Activated CD8-positive, alpha-beta memory T cell treated with anti-CD3 and anti-CD28 coated beads for 1 hour (primary cell): ENCODE measurements around the gene TRRAP.
"Not testable (repeated sequence)": the region's sequence is repeated elsewhere in the genome, so short reads cannot be mapped to it uniquely, and the experiment has no call there.

Source experiments
- DNase-seq, 2 donors: peaks; one replicate each; pipeline ENCODE4 v3.0.0-alpha.2; 2020; ENCODE audit warnings: low read depth in 1 of 2; ENCODE audit errors: extremely low read depth in 1 of 2

Gene TRRAP

DNA sequence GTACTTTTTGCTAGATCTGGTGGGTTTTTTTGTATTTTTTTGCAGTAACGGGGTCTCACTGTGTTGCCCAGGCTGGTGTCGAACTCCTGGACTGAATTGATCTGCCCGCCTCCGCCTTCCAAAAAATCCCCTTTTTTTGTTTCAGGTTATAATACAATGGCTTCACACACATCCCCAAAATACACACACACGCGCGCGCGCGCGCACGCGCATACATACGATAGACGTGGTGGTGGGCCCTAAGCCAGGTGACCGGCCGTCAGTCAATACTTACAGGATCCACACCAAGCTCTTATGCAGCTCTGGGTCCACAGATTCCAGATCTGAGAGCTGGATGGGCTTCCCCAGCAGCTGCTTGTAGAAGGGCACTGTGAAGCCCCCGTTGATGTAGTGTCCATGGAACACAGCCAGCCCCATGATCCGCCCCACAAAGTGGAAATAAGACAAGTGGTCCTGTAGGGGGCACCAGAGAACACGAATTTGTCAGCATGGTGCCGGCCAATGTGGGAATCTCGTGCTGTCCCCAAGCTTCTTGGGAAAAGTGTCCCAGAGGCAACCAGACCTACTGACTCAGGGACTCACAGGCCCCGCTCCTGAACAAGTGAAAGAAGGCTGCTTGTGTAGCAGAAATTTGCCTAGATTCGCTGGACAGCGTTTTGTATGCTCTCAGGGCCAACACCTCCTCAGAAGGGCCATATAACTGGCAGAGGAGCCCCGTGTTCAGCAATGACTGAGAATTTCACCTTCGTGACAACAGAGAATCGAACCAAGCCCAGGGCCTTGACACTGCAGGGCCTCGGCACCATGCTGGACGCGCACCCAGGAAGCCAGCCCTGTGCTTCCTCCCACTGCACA is 162.0 kb downstream of the TRRAP start:
- DNase-seq: peak; percentile 15 to 25

DNA sequence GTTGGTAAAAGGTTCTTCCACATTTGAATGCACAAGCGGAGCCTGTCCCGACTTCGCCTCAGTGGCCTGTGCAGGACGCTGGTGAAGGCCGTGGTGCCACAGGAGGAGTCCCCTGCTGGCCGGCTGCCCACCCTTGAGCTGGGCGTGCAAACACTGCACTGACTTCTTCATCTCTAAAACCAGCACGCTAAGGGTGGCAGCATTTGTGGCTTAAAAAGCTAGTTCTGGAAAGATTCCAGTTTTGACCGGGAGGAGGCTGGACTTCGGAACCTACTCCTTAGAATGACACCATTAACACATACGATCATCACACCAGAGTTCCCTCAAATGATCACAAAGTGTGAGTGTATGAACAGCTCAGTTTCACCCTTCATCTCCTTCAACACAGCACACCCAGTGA is 163.2 kb downstream of the TRRAP start:
- no peak for DNase-seq

DNA sequence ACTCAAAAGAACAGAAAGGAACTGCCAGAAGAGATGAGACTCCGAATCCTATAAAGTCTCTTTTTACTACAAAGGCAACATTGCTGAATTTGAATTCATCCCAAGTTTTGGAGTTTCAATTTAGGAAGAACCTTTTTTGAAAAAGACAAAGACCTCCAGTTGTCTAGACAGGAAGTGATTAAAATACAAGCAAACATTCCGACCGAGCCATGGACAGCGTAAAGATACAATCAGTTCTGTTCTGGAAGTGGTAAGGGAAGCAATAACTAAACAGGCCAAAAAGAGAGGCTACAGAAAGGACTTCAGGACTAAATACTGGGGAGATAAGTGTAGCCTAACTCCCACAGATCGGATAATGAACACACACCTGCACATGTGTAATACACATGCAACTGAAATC is 164.6 kb downstream of the TRRAP start:
- no peak for DNase-seq

DNA sequence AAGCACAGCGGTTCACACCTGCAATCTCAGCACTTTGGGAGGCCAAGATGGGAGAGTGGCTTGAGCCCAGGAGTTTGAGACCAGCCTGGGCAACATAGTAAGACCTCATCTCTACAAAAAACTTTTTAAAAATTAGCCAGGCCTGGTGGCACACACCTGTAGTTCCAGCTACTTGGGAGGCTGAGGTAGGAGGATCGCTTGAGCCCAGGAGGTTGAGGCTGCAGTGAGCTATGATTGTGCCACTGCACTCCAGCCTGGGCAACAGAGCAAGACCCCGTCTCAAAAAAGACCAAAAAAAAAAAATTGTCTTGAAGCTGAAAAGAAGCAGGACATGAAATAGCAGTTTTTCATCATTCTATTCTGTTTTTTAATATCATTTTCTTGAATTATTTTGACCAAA is 166.5 kb downstream of the TRRAP start:
- DNase-seq: not testable (repeated sequence)

DNA sequence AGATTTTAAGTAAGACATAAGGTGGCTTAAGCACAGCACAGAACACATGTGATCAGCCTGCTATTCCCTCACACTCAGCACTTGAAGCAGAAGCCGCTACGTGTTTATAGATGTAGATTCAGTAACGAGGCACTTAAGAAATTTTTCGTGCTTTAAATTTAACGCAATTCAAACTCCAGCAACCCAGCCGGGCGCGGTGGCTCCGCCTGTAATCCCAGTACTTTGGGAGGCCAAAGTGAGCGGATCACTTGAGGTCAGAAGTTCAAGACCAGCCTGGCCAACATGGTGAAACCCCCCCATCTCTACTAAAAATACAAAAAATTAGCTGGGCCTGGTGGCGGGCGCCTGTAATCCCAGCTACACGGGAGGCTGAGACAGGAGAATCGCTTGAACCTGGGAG is 167.9 kb downstream of the TRRAP start:
- DNase-seq: not testable (repeated sequence)

DNA sequence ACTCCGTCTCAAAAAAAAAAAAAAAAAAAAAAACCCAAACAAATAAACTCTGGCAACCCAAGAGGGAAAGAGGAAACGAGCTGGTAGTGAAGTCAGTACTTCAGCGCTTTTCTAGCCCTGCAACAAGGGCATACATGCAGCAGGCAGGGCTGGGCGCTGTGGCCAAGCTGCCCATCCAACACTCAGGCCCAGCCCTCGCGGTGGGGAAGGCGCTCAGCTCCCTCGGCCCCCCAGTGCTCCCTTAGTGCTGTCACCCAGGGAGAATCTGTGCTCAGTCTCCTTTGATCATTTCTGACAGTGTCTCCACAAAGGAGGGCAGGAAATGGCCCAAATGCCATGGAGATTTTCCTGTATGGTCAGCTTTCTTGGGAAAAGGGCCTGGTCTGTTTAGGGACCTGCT is 168.4 kb downstream of the TRRAP start:
- no peak for DNase-seq

DNA sequence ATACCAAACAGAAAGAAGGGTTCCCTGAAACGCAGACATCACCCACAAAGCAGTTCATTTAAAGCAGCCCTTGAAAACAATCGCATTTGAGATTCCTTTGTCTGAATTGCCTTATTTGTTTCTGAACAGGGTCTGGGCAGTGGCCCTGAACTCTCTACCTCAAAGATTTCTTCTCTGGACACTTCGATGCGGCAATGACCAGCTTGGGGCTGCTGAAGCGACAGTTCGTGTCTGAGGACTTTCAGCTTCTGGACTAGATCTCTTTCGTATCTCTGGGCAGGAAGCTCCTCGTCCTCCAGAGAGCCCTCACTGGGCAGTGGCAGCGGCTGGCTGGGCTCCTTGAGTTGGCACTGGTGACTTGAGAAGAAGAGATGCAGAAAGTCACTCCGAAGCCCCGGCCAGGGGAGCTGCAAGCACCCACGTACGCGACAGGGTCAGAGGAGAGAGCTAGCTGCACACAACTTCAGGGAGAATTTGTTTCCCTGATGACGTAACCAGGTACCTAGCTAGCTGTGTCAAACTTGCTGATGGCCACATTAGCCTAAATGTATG is 169.3 kb downstream of the TRRAP start:
- no peak for DNase-seq

DNA sequence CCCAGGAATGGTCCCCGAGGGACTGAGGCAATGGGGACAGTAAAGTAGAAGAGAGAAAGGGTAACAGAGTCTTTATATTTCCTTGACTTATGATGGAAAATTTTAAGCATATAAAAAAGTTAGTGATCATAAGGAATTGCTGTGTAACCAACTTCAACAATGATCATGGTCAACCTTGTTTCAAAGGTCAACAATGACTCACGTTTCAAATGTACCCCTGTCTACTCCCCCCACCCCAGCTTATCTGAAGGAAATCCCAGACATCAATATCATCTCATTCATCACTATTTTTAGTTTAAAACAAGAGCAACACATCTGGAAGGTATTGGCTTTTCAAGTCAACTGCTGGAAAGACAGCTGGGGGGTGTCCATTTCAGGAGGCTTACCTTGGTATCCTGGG is 172.6 kb downstream of the TRRAP start:
- no peak for DNase-seq

DNA sequence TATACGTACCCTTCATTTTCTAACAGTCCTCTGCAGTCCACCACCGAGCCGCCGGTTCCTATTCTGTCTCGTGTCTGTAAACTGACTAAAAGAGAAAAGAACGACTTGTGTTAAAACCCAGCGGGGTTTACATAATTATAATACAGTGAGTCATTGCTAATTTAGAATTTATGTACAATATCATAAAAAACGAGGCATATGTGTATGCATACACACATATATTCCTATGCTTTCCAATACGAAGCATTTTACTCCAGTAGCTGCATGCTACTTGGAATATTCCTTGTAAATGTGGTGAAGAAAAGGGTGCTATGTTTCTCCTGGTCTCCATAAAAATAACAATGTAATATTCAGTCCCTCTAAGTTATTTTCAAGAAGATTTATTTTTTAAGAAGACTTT is 176.4 kb downstream of the TRRAP start:
- DNase-seq: no peak

DNA sequence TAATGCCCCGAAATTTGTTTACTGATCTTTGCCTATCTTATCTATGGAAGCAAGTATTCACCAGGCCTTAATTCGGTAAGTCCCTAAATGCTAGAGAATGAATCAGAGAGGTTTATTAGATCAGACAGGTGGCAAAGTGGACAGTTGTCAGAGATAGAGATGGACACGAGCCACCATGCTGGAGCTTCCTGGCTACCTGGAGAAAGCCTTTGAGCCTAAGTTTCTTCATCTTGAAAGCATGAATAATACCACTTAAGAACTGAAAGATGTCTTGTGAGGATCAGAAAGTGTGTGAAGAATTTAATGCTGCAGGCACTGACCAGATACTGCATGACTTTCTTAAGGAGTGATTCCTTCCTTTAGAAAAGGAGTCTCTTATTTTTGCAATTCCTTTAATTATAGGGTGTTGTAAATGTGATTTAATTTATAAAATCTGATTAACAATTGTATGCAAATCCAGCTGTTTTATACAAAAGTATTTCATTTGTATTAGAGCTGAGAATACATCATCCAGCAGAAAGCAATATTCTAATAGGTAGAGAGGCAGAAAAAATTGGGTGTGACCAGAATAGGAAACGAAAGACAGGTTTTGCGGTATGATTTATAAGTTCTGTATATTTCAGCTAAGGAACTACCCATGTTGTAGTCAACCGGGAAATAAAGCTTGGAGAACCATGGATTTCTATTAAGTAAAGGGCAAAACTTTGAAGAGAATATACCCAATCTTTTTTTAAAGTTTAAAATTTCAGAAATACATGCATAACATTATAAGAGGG is 182.9 kb downstream of the TRRAP start:
- DNase-seq: no peak
